ENCODE data around the gene SEPTIN5.

SEPTIN5 gene

GRCh38 chr22:19763458-19764298 lies 49.4 kb downstream of the SEPTIN5 start:
- no peak for DNase-seq

GRCh38 chr22:19764299-19764593 lies 49.9 kb downstream of the SEPTIN5 start:
- no peak for DNase-seq

DNA sequence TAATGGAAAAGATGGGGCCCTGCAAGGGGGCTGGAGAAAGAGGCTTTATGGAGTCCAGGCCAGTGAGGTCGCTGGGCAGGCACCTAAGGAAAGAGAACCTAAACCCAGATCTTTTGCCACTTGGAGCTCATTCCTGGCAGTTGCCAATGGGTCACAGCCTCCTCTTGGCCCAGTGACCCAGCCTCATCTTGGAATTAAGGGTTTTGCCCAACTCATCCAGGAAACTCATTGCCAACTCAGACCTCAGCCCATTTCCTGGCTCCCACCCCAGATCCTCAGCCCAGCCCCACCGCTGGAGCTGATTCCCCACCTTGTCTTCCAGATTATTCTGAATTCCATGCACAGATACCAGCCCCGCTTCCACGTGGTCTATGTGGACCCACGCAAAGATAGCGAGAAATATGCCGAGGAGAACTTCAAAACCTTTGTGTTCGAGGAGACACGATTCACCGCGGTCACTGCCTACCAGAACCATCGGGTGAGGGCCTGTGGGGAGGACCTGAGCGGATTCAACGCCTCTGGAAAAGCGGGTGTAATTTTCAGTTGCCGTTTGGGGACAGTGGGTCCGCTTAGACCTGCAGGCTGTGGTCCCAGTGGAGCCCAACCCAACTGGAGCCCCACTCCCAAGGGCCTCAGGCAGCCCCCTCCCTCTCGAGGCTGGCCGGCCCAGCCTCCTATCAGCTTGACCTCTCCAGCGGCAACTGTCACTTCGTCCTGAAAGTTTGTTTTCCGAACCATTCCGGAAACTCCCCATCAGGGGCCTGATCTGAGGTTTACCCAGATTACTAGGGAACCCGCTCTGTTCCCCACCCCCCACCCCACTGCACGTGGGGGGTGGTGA lies 50.6 kb downstream of the SEPTIN5 start:
- no peak for DNase-seq

DNA sequence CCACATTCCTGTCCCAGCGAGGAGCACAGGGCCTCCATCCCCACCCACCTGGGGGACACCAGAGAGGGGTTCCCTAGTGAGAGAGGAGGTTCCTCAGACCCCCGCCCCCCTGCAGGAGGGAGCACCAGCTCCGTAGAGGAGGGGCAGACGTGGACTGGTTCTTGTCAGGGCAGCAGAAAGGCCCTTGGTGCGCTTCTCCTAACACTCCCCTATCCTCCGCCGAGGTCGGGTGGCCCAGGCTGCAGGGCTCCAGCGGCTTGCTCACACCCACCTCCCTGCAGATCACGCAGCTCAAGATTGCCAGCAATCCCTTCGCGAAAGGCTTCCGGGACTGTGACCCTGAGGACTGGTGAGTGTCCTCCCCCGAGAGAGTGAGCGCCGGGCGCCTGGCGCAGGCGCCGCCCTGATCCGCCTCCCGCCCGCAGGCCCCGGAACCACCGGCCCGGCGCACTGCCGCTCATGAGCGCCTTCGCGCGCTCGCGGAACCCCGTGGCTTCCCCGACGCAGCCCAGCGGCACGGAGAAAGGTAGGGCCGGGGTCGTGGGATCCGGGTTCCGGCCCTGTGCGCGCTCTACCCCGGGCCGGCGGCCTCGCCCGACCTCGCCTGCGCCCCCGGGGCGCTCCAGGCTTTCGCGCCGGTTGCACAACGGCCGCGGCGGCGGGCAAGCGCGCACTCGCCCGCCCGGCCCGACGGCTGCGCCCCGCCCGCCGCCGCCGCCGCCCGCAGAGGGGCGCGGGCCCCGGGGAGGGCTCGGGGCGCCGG lies 51.4 kb downstream of the SEPTIN5 start:
- no peak for DNase-seq

DNA sequence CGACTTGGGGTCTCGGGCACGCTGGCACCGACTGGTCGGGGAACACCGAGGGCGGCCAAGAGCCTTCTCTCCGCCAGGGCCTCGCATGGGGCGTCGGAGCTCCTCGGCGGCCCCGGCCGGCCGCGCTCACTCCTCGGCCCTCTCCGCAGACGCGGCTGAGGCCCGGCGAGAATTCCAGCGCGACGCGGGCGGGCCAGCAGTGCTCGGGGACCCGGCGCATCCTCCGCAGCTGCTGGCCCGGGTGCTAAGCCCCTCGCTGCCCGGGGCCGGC lies 51.9 kb downstream of the SEPTIN5 start:
- no peak for DNase-seq

GRCh38 chr22:19766511-19767426 lies 52.5 kb downstream of the SEPTIN5 start:
- DNase-seq: no peak

- no peak for DNase-seq
Measured at GRCh38 chr22:19767427-19768341, 53.4 kb downstream of the SEPTIN5 start.

GRCh38 chr22:19769393-19769715 lies 55.1 kb downstream of the SEPTIN5 start:
- no peak for DNase-seq

- DNase-seq: no peak
Measured at GRCh38 chr22:19770349-19771220, 56.3 kb downstream of the SEPTIN5 start.

GRCh38 chr22:19772422-19772672 lies 58.0 kb downstream of the SEPTIN5 start:
- DNase-seq: no peak
